Keratinocyte (primary cell): ENCODE results near the gene LILRB5.

Experiments
- CTCF ChIP-seq, 3 experiments: IDR thresholded peaks in 1 of 3; conservative IDR thresholded peaks in 1 of 3; optimal IDR thresholded peaks in 1 of 3; 2 replicates in 2 of 3; 3 replicates in 1 of 3; pipeline versions ENCODE3 to v1.5.1; 2011; ENCODE audit warnings: low read length in 3 of 3, mild to moderate bottlenecking in 3 of 3, moderate library complexity in 2 of 3, control low read depth in 1 of 3, inconsistent platforms in 1 of 3; ENCODE audit not compliant: insufficient read depth in 2 of 3; ENCODE audit errors: extremely low read depth in 1 of 3
- EZH2 ChIP-seq: IDR thresholded peaks from one replicate; pipeline ENCODE4 v1.6.1; 2012; ENCODE audit warnings: inconsistent platforms, mild to moderate bottlenecking, low read length, moderate library complexity

GRCh38 chr19:54252243-54252642 is 4.8 kb downstream of the LILRB5 start:
- TF ChIP-seq CTCF (optimal IDR thresholded peaks at IDR 0.05 in 1 of 3, IDR thresholded peaks at IDR 0.05 in 1 of 3, conservative IDR thresholded peaks at IDR 0.05 in 1 of 3; ENCODE audit: extremely low read depth in 1 of 3, insufficient read depth in 2 of 3, low read length in 3 of 3) (no peak), EZH2 (no peak)
